ENCODE measurements around the gene NCAPH2. TPM values are rescaled to one million over a fixed set of nuclear protein-coding genes. Genes with fewer than 3 reads are reported as not detected.

NCAPH2 gene
- total and polyA plus RNA-seq, 2 of the 13 experiments (the other 11 are each of a cell fraction or from before 2014, with no cell fraction given): 28.1 to 64.4 TPM

DNA sequence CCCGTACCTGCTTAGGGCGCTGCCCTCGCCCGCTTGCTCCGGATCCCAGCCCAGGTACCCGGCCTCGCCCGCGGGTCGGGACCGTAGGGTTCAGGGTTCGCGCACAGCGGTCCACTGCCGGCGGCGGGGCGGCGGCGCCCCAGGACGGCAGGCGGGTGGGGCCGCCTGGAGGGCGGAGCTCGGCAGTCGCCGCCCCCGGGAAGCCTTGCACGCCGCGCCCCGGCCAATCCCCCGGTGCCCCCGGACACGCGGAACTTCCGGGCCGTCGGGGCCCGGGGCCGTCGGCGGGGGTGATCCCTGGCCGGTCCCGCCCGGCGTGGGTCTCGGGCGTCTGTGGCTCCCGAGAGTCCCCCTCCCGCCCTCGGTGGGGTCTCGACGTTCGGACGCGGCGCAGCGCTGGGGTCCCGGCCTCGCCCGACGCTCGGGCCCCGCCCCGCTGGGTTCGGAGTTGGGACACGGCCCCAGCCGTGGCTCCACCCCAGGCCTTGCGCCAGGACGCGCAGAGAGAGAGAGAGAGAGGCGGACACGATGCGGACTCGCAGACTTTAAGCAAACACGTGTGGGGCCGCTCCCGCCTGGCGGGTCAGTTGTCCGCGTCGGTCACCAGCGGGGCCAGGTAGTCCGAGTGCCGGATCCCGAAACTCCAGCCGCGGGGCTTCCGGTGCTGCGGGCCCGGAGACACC is 22.0 kb downstream of the NCAPH2 start, which contains the start of gene TYMP (continued):
- TF ChIP-seq, protein P1, sequence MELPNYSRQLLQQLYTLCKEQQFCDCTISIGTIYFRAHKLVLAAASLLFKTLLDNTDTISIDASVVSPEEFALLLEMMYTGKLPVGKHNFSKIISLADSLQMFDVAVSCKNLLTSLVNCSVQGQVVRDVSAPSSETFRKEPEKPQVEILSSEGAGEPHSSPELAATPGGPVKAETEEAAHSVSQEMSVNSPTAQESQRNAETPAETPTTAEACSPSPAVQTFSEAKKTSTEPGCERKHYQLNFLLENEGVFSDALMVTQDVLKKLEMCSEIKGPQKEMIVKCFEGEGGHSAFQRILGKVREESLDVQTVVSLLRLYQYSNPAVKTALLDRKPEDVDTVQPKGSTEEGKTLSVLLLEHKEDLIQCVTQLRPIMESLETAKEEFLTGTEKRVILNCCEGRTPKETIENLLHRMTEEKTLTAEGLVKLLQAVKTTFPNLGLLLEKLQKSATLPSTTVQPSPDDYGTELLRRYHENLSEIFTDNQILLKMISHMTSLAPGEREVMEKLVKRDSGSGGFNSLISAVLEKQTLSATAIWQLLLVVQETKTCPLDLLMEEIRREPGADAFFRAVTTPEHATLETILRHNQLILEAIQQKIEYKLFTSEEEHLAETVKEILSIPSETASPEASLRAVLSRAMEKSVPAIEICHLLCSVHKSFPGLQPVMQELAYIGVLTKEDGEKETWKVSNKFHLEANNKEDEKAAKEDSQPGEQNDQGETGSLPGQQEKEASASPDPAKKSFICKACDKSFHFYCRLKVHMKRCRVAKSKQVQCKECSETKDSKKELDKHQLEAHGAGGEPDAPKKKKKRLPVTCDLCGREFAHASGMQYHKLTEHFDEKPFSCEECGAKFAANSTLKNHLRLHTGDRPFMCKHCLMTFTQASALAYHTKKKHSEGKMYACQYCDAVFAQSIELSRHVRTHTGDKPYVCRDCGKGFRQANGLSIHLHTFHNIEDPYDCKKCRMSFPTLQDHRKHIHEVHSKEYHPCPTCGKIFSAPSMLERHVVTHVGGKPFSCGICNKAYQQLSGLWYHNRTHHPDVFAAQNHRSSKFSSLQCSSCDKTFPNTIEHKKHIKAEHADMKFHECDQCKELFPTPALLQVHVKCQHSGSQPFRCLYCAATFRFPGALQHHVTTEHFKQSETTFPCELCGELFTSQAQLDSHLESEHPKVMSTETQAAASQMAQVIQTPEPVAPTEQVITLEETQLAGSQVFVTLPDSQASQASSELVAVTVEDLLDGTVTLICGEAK (IDR thresholded peaks at IDR 0.05): no peak
- TF ChIP-seq, protein P1 (CRISPR knock-in tag; IDR thresholded peaks at IDR 0.05): peak; percentile 39; the same call in 1 of the 2 replicates
- TF ChIP-seq FOXO1 (CRISPR knock-in tag; IDR thresholded peaks at IDR 0.05): peak; percentile 71
- TF ChIP-seq, protein P2, sequence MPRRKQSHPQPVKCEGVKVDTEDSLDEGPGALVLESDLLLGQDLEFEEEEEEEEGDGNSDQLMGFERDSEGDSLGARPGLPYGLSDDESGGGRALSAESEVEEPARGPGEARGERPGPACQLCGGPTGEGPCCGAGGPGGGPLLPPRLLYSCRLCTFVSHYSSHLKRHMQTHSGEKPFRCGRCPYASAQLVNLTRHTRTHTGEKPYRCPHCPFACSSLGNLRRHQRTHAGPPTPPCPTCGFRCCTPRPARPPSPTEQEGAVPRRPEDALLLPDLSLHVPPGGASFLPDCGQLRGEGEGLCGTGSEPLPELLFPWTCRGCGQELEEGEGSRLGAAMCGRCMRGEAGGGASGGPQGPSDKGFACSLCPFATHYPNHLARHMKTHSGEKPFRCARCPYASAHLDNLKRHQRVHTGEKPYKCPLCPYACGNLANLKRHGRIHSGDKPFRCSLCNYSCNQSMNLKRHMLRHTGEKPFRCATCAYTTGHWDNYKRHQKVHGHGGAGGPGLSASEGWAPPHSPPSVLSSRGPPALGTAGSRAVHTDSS (CRISPR knock-in tag; conservative IDR thresholded peaks at IDR 0.05): no peak
- TF ChIP-seq HNF4A (CRISPR knock-in tag; IDR thresholded peaks at IDR 0.05): peak; percentile 12; the same call in 1 of the 2 replicates
- TF ChIP-seq HOXA7 (CRISPR knock-in tag; IDR thresholded peaks at IDR 0.05): no peak
- TF ChIP-seq MIXL1 (CRISPR knock-in tag; IDR thresholded peaks at IDR 0.05): no peak
- peak; percentile 31; the same call in 1 of the 2 replicates for TF ChIP-seq CEBPB (IDR thresholded peaks at IDR 0.05; ENCODE audit: borderline replicate concordance, low read depth, low read length)
- TF ChIP-seq RBFOX2 (IDR thresholded peaks at IDR 0.05; ENCODE audit: low read depth, low read length): peak; percentile 84
- TF ChIP-seq ZNF468 (CRISPR knock-in tag; IDR thresholded peaks at IDR 0.05): 0 out of 2 replicates have a peak, but pooled peaks have one; percentile 60
- no peak for TF ChIP-seq ZBTB3 (CRISPR knock-in tag; IDR thresholded peaks at IDR 0.05; ENCODE audit: borderline replicate concordance, low read depth)
- TF ChIP-seq SMC3 (IDR thresholded peaks at IDR 0.05; ENCODE audit: low read length): no peak
- TF ChIP-seq, protein P3, sequence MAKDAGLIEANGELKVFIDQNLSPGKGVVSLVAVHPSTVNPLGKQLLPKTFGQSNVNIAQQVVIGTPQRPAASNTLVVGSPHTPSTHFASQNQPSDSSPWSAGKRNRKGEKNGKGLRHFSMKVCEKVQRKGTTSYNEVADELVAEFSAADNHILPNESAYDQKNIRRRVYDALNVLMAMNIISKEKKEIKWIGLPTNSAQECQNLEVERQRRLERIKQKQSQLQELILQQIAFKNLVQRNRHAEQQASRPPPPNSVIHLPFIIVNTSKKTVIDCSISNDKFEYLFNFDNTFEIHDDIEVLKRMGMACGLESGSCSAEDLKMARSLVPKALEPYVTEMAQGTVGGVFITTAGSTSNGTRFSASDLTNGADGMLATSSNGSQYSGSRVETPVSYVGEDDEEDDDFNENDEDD (CRISPR knock-in tag; IDR thresholded peaks at IDR 0.05; ENCODE audit: borderline replicate concordance): peak; percentile 88
- no peak for TF ChIP-seq ZNF496 (CRISPR knock-in tag; IDR thresholded peaks at IDR 0.05; ENCODE audit: insufficient replicate concordance)
- TF ChIP-seq ZNF577 (CRISPR knock-in tag; IDR thresholded peaks at IDR 0.05; ENCODE audit: borderline replicate concordance, low read depth): no peak
- peak; percentile 43; the same call in 1 of the 2 replicates for TF ChIP-seq RNF2 (conservative IDR thresholded peaks at IDR 0.05; ENCODE audit: low read depth)
- no peak; the same call in 1 of the 2 replicates for TF ChIP-seq ZSCAN31 (CRISPR knock-in tag; IDR thresholded peaks at IDR 0.05; ENCODE audit: low read depth)
- TF ChIP-seq TEAD3 (CRISPR knock-in tag; optimal IDR thresholded peaks at IDR 0.05; ENCODE audit: borderline replicate concordance): peak; percentile 7
- peak; percentile 31; the same call in 1 of the 2 replicates for TF ChIP-seq HIVEP1 (CRISPR knock-in tag; IDR thresholded peaks at IDR 0.05)

Data from HepG2 (cell line).